Mucosa of rectum (tissue), 2 donors: ENCODE data around the gene COL25A1.
"Not testable (repeated sequence)": the region's sequence is repeated elsewhere in the genome, so short reads cannot be mapped to it uniquely, and the experiment has no call there.

Source experiments
- H3K27ac ChIP-seq, 2 donors: one replicate each; pipeline ENCODE4 v1.7.0; 2013; ENCODE audit warnings: inconsistent platforms in 2 of 2, low read depth in 2 of 2, low read length in 2 of 2
- H3K27me3 ChIP-seq, 2 donors: one replicate each; pipeline ENCODE4 v1.7.0; 2013; ENCODE audit warnings: low read length in 2 of 2; ENCODE audit not compliant: control insufficient read depth in 2 of 2, insufficient read depth in 2 of 2
- H3K36me3 ChIP-seq, 2 donors: one replicate each; pipeline ENCODE4 v1.7.0; 2013; ENCODE audit warnings: low read length in 2 of 2; ENCODE audit not compliant: control insufficient read depth in 2 of 2, insufficient read depth in 2 of 2
- H3K4me1 ChIP-seq, 2 donors: one replicate each; pipeline ENCODE4 v1.7.0; 2013; ENCODE audit warnings: low read length in 2 of 2, mild to moderate bottlenecking in 1 of 2; ENCODE audit not compliant: control insufficient read depth in 2 of 2, insufficient read depth in 2 of 2
- H3K4me3 ChIP-seq, 2 donors: one replicate each; pipeline ENCODE4 v1.7.0; 2013; ENCODE audit warnings: low read length in 2 of 2
- H3K9ac ChIP-seq, 2 donors: one replicate each; pipeline ENCODE4 v1.7.0; 2013; ENCODE audit warnings: low read length in 2 of 2, low read depth in 1 of 2, mild to moderate bottlenecking in 1 of 2
- H3K9me3 ChIP-seq, 2 donors: one replicate each; pipeline ENCODE4 v1.7.0; 2013; ENCODE audit warnings: low read length in 2 of 2; ENCODE audit not compliant: control insufficient read depth in 2 of 2
- donor health status: healthy.
- donor health status: Normal muscosa, but diverticular disease.

COL25A1 gene

DNA sequence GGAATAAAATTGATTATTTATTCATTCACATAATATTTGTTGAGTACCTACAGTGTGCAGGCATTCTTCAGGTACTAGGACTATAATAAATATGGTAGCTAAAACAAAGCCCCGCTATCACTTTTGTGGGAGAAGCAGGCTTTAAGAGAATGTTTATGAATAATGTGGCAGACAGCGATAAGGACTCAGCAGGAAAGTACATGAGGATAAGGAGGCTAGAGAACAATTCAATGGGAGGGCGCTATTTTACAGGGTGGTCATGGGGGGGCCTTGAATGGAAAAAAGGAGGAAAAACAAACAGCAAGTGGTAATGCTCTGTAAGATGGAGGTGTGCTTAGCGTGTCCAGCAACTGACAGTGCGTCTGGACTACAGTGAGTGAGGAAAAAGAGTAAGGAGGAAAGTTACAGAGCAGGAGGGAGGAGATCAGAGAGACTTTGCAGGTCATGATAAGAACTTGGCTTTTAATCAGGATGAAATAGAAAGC, 275.4 kb downstream of the COL25A1 start:
- H3K27me3 ChIP-seq, result no peaks in the 10 kb centered on the region
- H3K4me1 ChIP-seq, result no peaks in the 10 kb centered on the region
- no peaks in the 10 kb centered on the region for H3K36me3 ChIP-seq
- H3K9ac ChIP-seq, result no peak overlapping the region
- no peaks in the 10 kb centered on the region for H3K9me3 ChIP-seq
- no peak overlapping the region for H3K27ac ChIP-seq
- no peak overlapping the region for H3K4me3 ChIP-seq

- Histone ChIP-seq H3K9ac (no peak overlapping the region), H3K27ac (no peak overlapping the region), H3K4me1 (no peaks in the 10 kb centered on the region), H3K9me3 (no peaks in the 10 kb centered on the region), H3K36me3 (no peaks in the 10 kb centered on the region), H3K27me3 (no peaks in the 10 kb centered on the region), H3K4me3 (no peak overlapping the region)
Observed at GRCh38 chr4:109026588-109026987, 275.9 kb downstream of the COL25A1 start.

DNA sequence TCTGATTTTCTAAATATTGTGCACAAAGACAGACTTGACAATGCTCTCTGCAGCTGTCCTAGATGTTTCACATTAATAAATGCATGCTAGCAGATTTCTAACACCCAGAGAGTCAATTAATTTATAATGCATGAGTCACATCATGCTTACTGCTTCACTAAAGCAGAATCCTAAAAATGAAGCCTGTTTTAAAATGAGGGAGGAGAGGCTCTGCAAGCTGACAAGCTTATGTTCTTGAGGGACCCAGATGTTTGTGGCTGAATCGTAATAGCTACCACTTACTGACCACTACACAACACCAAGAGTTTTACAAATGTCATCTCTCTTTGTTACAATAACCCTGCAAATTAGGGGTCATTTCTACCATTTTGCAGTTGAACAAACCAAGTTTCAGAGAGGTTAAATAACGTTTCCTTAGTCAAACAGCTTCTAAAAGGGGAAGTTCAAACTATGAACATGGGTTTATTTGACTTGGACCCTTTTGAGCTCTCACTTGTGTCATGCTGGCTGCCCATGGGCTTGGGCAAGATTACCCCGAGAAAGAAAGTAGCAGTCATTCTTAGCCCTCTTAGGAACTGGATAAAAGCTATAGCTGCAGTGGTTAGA, 276.9 kb downstream of the COL25A1 start:
- H3K4me3 ChIP-seq, result no peak overlapping the region
- H3K27me3 ChIP-seq, result no peaks in the 10 kb centered on the region
- H3K9ac ChIP-seq, result no peak overlapping the region
- no peaks in the 10 kb centered on the region for H3K36me3 ChIP-seq
- H3K9me3 ChIP-seq, result no peaks in the 10 kb centered on the region
- H3K4me1 ChIP-seq, result no peaks in the 10 kb centered on the region
- no peak overlapping the region for H3K27ac ChIP-seq

- H3K9ac ChIP-seq, result no peak overlapping the region
- no peaks in the 10 kb centered on the region for H3K36me3 ChIP-seq
- no peaks in the 10 kb centered on the region for H3K4me1 ChIP-seq
- no peak overlapping the region for H3K4me3 ChIP-seq
- H3K27ac ChIP-seq, result no peak overlapping the region
- H3K27me3 ChIP-seq, result no peaks in the 10 kb centered on the region
- H3K9me3 ChIP-seq, result no peaks in the 10 kb centered on the region
Observed at GRCh38 chr4:109022961-109023360, 279.5 kb downstream of the COL25A1 start.

DNA sequence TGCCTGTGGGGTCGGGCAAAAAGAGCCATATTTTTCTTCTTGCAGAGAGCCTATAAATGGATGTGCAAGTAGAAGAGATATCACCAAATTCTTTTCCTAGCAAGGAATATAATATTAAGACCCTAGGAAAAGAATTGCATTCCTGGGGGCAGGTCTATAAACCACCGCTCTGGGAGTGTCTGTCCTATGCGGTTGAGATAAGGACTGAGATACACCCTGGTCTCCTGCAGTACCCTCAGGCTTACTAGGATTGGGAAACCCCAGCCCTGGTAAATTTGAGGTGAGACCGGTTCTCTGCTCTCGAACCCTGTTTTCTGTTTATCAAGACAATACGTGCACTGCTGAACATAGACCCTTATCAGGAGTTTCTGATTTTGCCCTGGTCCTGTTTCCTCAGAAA, 280.8 kb downstream of the COL25A1 start:
- not testable (repeated sequence) for H3K9me3 ChIP-seq, H3K9ac ChIP-seq, H3K4me3 ChIP-seq, H3K36me3 ChIP-seq, H3K4me1 ChIP-seq, H3K27ac ChIP-seq, H3K27me3 ChIP-seq

DNA sequence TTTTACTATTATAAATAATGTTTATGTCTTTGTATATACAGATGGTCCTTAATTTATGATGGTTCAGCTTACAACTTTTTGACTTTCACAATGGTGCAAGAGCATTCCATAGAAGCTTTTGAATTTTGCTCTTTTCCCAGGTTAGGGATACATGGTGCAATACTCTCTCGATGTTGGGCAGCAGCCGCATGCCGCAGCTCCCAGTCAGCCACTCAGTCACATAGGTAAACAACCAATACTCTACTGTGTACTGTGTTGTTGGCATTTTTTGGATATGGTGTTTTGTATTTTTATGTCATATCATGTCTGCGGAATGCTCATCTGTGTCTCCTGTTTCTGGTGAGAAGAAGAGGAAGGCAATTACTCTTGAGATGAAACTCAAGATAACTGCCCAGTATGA, 281.6 kb downstream of the COL25A1 start:
- no peaks in the 10 kb centered on the region for H3K4me1 ChIP-seq
- no peaks in the 10 kb centered on the region for H3K36me3 ChIP-seq
- H3K4me3 ChIP-seq, result no peak overlapping the region
- no peaks in the 10 kb centered on the region for H3K9me3 ChIP-seq
- no peaks in the 10 kb centered on the region for H3K27me3 ChIP-seq
- no peak overlapping the region for H3K9ac ChIP-seq
- no peak overlapping the region for H3K27ac ChIP-seq

DNA sequence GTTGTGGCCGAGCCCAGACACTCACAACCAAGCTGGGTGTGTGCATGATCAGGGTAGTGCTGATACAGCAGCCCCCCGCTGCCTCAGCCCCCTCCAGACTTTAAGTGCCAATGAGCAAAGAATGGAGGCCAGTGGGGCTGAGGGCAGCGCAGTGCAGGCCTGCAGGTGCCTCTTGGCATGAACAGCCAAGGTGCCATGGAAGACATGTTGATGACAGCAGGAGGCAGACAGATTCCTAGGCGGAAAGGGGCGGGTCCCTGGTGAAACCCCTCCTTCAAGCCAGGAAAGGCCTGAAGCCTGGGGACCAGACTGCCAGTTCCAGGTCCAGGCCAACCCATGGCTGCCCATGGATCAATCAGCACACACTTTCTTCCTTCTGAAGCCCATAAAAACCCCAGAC, 286.3 kb downstream of the COL25A1 start:
- Histone ChIP-seq H3K36me3 (no peaks in the 10 kb centered on the region), H3K4me3 (no peak overlapping the region), H3K9me3 (no peaks in the 10 kb centered on the region), H3K4me1 (no peaks in the 10 kb centered on the region), H3K27me3 (no peaks in the 10 kb centered on the region), H3K27ac (no peak overlapping the region), H3K9ac (no peak overlapping the region)

DNA sequence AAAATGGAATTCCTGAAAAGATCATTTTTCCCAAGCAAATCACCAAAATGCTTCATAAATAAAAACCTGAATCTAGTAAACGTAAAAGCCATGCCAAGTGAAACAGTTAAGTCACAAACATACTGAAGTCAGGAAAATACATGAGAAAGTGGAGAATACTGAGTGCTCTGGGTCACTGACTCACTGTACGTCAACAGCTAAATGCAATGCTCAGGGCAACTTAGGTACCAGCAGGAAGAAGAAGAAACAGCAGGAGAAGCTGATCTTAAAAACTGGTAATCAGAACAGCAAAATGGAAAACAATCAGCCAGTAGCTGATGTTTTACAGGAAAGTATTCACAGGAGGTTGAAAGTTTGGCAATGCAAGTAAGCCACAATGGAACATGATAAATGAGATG, 287.0 kb downstream of the COL25A1 start:
- no peak overlapping the region for H3K27ac ChIP-seq
- H3K4me1 ChIP-seq, result no peaks in the 10 kb centered on the region
- no peak overlapping the region for H3K4me3 ChIP-seq
- no peaks in the 10 kb centered on the region for H3K36me3 ChIP-seq
- no peak overlapping the region for H3K9ac ChIP-seq
- no peaks in the 10 kb centered on the region for H3K27me3 ChIP-seq
- H3K9me3 ChIP-seq, result no peaks in the 10 kb centered on the region

GRCh38 chr4:109014593-109015412, 287.7 kb downstream of the COL25A1 start:
- Histone ChIP-seq H3K9ac (no peak overlapping the region), H3K27me3 (no peaks in the 10 kb centered on the region), H3K4me3 (no peak overlapping the region), H3K4me1 (no peaks in the 10 kb centered on the region), H3K36me3 (no peaks in the 10 kb centered on the region), H3K27ac (no peak overlapping the region), H3K9me3 (no peaks in the 10 kb centered on the region)

DNA sequence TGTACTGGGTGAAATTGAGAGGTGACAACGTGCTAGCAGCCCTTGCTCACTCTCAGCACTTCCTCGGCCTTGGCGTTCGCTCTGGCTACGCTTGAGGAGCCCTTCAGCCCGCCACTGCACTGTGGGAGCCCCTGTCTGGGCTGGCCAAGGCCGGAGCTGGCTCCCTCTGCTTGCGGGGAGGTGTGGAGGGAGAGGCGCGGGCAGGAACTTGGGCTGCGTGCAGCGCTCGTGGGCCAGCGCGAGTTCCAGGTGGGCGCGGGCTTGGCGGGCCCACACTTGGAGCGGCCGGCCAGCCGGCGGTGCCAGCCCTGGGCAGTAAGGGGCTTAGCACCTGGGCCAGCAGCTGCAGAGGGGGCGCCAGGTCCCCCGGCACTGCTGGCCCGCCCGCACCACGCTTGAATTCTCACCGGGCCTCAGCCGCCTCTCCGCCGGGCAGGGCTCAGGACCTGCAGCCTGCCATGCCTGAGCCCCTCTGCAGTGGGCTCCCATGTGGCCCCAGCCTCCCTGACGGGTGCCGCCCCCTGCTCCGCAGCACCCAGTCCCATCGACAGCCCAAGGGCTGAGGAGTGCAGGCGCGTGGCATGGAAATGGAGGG, 290.1 kb downstream of the COL25A1 start:
- H3K36me3 ChIP-seq, result no peaks in the 10 kb centered on the region
- no peak overlapping the region for H3K27ac ChIP-seq
- H3K9ac ChIP-seq, result no peak overlapping the region

More for the DNA sequence above, 290.1 kb downstream of the COL25A1 start:
- Histone ChIP-seq H3K27me3 (no peaks in the 10 kb centered on the region), H3K9me3 (no peaks in the 10 kb centered on the region), H3K4me3 (no peak overlapping the region), H3K4me1 (no peaks in the 10 kb centered on the region)
